GM08714 (cell line): Measurements from ENCODE around the gene CFAP99.
A peak's percentile ranks its signal among the peaks of the same experiment; 100 is the strongest.

ENCODE experiments used
- H3K4me3 ChIP-seq: fragments of 200-500 bp; sonication (Bioruptor generic); 2 replicates; pipeline ENCODE4 v1.5.1; 2014; ENCODE audit warnings: mild to moderate bottlenecking, low read length, inconsistent platforms
- ZNF274 ChIP-seq: IDR thresholded peaks from 2 replicates; pipeline ENCODE4 v1.6.1; 2012; ENCODE audit warnings: mild to moderate bottlenecking, low read depth, low read length

Gene CFAP99

DNA sequence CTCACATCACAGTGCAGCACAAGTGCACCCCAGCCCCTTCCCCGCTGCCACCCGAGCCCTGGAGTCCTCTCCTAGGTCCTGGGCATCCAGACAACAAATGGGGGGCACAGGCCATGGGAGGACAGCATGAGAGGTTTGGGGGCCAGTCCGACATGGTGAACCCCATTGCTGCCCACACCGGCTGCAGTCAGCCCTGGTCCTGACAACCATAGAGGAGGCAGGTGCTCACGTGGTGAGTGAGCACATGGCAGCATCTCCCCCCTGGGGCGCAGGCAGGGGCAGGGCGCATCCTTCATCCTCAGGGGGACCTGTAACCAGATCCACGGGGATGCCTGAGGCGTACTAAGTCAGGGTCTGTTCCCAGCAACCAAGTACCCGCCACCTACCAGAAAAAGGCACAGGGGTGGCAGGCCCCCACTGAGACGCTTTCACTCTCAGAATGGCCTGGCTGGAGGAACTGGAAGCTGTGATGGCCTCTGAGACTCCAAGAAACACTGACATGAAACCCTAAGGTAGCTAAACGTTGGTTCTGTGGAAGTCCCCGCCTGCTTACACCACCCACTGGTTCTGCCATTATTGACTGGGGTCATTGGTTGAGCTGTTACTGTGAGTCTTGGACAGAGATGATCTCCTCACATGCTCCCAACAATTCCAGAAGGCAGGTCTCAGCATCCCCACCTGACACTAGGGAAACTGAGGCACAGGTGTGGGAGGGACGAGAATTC lies 6.8 kb upstream of the CFAP99 start:
- no peak for TF ChIP-seq ZNF274
- H3K4me3 ChIP-seq = no peak overlapping the region; the same call in 1 of the 2 replicates

DNA sequence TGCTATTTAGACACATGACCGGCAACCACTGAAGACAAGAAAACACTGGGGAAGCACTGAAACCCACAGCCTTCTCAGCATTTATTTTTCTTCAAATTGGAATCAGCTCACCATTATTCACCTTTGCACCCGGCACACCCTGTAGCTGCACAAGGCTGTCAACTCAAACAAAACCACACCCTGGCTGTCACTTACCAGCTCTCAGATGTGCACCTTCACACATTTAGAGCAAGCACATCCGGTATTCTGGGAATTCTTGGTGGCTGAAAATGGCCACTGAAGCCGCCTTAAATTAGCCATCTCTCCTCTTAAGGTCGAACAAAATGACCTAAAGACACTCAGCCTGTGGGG lies 6.2 kb upstream of the CFAP99 start:
- no peak for TF ChIP-seq ZNF274
- H3K4me3 ChIP-seq = peak overlapping the region; percentile 11; the same call in 1 of the 2 replicates

DNA sequence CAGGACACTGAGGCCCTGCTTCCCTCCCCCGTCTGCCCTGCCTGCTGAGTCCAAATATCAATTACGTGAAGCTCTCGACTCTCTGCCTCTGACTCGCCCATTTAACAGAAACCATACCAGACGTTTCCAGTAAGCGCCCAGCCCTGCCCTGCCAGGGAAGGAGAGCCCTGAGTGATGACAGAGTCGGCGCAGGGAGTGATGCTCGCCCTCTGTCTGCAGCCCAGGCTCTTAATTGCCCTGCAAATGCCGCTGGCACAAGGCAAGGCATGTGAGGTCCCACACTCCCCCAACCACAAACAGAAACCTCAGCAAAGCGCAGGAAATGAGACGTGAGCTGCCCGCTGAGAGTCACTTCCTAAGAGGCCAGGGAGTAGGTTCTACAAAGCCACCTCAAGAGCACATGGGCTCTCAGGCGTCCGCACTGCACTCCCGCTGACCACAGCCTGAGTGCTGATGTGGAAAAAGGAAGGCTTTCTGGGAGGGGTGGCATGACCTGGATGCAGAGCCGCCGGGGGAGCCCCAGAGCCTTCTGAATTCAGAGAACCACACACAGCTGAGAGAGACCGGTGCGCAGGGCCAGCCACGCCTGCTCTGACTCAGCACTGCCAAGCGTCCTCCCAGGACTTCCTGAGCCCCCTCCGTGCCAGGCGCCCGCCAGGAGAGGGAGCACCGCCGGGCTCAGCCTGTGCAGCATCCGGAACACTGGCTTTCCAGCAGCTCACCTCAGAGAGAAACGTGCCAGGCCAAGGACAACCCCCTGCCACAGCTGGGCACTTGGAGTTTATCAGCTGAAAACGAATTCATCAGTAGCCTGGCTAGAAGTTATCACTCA lies 5.7 kb upstream of the CFAP99 start:
- H3K4me3 ChIP-seq = peak overlapping the region; percentile 11; the same call in 1 of the 2 replicates
- no peak for TF ChIP-seq ZNF274

DNA sequence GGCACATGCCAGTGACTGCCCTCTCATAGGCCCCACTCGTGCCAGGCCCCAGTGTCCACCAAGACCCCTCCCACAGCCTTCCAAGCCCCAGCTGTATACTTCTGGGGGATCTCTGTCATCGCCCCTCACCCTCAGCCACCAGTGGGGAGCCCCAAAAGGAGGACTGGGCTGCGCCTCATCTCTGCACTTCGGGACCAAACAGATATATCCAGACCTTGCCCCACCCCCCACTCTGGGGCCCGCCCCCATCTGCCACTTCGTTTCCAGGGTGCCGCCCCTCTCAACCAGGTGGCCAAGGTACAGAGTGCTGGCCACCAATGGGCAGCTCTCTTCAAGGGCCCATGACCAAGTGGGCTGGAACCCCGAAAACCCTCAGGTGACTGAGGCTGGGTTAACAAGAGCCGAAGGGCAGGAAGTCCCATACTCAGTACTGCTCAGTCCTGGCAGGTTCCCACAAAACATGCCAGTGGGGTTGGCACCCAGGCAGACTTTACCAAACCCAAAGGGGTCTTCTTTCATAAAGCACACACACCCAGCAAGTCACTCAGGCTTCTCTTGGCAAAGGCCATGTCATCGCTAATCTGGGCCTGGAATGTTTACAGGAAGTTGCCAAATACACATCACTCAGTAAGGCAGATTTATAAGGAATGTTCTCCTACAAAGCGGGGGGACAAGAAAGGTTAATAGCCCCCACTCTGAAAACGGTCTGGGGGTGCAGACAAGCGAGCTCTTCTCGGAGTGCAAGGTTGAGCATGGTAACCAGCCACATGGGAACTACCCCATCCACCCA lies 4.7 kb upstream of the CFAP99 start:
- TF ChIP-seq ZNF274 = no peak
- peak overlapping the region; percentile 6; the same call in 1 of the 2 replicates for H3K4me3 ChIP-seq

DNA sequence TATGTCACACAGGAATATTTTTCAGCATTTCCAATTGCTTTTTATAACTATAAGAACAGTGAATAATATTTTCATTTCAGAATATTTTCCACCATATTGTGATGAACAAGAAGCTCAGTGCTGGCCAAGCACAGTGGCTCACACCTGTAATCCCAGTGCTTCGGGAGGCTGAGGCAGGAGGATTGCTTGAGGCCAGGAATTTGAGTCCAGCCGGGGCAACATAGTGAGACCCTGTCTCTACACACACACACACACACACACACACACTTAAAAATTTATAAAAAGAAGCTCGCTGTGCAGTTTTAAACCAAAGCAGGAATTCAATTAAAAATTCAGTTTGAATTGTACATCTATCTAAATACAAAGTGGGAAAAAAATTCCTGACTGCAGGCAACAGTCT lies 3.5 kb upstream of the CFAP99 start:
- no peak for TF ChIP-seq ZNF274
- no peak overlapping the region for H3K4me3 ChIP-seq

DNA sequence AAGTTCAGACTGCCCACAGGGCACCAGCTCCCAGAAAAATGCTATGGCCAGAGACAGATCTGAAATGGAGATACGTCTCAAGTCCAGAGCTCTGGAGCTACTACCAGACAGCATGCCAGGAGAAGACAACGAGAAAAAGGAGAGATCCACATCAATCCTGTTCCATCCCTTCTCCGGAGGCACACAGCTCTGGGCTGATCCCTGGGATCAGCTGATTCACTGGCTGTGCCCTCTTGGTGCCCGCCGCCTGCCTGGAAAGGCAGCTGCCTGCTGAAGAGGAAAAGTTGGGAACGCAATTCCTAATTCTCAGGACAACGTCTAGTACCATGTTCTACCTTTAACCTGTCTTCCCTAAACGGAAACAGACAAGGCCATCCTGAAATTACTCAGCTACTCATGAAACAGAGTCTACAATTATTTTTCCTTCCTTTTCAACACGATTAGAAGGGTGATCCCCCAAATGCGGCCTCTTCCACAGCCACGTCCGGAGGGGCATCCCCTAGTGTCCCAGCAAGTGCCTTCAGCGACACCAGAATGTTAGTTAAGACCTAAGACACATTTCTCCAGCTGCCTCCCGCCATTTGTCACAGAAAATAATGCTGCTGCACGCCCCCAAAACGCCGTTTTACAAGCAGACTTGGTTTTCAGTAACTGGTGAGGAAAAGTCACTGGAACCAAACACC lies 2.7 kb upstream of the CFAP99 start:
- no peak overlapping the region for H3K4me3 ChIP-seq
- TF ChIP-seq ZNF274 = no peak

DNA sequence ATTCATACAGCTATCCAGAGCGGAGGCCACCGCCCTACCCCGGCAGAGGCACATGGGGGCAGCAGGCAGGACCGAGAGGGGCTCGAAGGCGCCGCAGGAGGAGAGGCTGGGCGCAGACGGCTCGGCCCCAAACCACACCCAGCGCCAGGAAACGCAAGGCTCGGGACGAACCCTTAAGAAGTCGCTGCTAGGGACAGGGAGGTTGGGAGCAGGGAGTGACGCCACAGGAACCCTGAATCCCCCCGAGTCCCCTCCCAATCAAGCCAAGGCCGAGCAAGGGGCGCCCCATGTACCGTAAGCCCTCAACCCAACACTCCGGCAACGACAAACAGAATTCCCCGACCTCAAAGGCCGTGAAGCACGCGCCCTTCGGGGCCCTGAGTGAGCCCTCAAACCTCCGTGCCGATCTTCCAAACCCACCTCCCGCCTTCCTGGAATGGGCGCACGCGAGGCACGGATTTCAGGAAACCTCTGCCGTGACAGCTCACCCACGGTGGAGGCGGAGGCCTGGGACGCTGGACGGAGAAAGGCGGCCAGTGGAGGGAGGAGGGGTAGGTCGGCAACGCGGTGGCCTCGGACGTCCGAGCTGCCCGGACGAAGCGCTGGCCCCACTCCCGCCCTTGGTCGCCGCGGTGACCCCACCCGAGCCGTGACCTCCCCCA lies 2.1 kb upstream of the CFAP99 start:
- TF ChIP-seq ZNF274 = no peak
- no peak overlapping the region; the same call in 1 of the 2 replicates for H3K4me3 ChIP-seq

DNA sequence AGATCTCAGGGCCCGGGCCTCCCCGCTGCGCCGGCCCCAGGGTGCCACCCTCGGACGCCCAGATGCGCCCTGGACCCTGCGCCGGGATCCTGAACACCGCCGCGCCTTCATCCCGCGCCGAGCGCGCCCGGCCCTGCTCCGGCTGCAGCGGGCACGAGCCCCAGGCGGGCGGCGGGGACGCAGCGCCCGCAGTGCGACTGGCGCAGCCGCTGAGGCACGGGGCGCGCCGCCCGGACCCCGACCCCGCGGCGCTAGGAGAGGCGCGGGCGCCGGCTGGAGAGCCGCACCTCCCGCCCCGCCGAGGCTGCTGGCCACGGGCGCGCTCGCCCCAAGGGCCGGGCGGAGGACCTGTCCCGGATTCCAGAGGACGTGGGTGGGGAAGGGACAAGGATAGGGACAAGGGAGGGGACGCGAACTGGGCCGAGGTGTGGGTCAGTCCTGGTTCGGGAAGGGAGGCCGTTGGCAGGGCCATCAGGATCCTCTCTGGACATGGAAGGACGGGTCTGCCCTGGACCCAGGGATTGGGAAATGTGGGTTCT lies 1.5 kb upstream of the CFAP99 start:
- H3K4me3 ChIP-seq = no peak overlapping the region; the same call in 1 of the 2 replicates
- no peak for TF ChIP-seq ZNF274

DNA sequence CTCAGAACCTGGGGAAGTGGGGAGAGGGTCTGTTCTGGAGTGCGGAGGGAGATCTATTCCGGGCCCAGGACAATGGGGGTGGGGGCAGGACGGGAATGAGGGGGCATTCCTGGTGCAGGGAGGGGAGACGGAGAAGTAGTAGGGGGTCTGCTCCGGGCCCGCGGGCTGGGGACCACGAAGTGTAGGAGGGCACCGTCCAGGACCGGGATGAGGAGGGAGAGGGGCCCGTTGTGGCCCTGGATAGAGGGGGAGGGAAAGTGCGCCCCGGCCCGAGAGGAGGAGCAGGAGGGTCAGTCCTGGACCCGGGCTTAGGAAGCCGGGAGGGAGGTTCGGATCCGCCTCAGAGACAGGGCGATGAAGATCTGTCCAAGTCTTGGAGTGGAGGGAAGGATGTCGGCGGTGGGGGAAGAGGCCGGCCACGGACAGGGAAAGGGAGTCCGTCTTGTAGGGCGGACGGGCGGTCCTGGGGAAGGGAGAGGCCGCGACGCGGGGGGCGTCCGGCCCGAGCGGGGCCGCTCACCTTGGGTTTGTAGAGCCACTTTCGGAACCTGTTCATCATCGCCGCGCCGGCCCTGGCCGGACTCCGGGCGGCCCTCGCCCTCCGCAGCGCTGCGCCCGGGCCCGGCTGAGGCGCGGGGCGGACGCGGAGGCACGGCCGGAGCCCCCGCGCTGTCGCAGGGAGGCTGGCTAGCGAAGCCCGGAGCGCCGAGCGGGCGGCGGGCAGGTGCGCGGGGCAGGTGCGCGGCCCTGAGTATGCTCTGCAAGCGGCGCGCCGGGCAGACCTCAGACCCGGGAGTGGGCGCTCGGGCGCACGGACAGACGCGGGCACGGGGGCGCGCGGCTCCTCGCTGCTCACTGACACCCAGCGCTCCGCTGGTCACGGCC lies 748 bp upstream of the CFAP99 start, which contains the start of gene ZFYVE28:
ZFYVE28 (minus strand) TSS at position 881 of the 885 bp plus-strand sequence; CDS start at position 559, 322 bp downstream.
- no peak for TF ChIP-seq ZNF274
- H3K4me3 ChIP-seq = peak within 1 kb of the TSS; percentile 53; the same call in 1 of the 2 replicates

DNA sequence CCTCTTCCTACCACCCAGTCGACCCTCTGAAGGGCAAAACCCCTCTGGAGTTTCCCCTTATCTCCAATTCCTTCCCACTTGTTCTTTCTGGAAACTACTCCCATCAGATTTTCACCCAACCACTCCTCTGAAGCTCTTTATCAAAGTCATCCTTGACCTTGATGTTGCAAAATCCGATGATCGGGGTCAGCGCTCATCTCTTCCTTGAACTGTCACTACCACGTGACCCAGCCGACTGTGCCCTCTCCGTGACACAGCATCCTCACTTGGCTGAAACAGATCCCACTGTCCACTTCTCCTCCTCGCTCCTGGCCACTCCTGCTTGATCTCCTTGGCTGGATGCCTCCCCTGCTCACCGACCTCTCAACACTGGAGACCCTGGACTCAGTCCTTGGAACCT lies 1.1 kb downstream of the CFAP99 start:
- TF ChIP-seq ZNF274 = no peak
- no peak overlapping the region for H3K4me3 ChIP-seq

DNA sequence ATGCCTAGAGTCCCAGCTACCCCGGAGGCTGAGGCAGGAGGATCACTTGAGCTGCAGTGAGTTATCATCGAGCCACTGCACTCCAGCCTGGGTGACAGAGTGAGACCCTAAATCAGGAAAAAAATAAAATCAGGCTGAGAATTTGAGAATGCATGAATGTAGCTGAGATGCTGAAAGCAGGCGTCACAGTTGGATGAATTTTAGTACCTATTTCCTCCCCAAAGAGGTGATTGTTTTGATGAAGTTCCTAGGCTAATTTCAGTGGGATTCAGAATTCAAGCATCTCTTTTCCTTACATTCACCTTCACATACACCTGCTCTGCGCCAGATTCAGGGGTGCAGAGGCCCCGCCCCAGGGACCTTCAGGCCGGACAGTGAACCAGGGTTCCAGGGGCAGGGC lies 3.2 kb downstream of the CFAP99 start:
- TF ChIP-seq ZNF274 = no peak

DNA sequence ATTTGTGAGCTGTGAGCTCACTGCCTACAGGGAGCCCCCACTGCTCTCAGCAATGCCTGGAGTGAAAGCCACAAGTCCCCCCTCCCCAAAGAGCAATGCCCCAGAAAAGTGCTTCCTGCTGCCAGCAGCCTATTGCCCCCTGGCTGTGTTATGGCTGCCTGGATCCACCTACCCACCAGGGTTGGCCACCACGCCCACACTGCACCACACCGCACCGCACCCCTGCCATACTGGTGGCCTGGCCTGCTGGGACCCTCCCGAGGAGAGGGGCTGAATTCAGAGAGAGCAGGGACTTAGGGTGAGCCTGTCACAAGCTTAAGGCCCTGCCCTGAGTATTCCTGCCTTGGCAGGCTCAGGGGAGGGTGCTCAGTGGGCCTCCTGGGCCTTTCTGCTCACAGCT lies 4.3 kb downstream of the CFAP99 start:
- no peak for TF ChIP-seq ZNF274
- H3K4me3 ChIP-seq = no peak overlapping the region

More for the DNA sequence above, 3.2 kb downstream of the CFAP99 start:
- H3K4me3 ChIP-seq = no peak overlapping the region
